HK-2 (cell line): ENCODE measurements around the gene BTD.

ENCODE experiments used
- DNase-seq: peaks from one replicate; pipeline ENCODE4 v3.0.0-alpha.2; 2018; ENCODE audit not compliant: unreplicated experiment

The BTD gene

GRCh38 chr3:15665510-15666150 is 64.1 kb downstream of the BTD start:
- no peak for DNase-seq

- DNase-seq: no peak
Measured at GRCh38 chr3:15666277-15666676, 64.7 kb downstream of the BTD start.

GRCh38 chr3:15667484-15667883 is 65.9 kb downstream of the BTD start:
- no peak for DNase-seq

- no peak for DNase-seq
Measured at GRCh38 chr3:15673536-15673935, 72.0 kb downstream of the BTD start.

- no peak for DNase-seq
Measured at GRCh38 chr3:15676259-15676658, 74.7 kb downstream of the BTD start.

GRCh38 chr3:15679306-15679705 is 77.8 kb downstream of the BTD start:
- no peak for DNase-seq

GRCh38 chr3:15681668-15682067 is 80.1 kb downstream of the BTD start:
- DNase-seq: no peak

- no peak for DNase-seq
Measured at GRCh38 chr3:15682561-15683185, 81.1 kb downstream of the BTD start.

GRCh38 chr3:15683253-15683652 is 81.7 kb downstream of the BTD start:
- DNase-seq: no peak

- no peak for DNase-seq
Measured at GRCh38 chr3:15685927-15686326, 84.4 kb downstream of the BTD start.

- no peak for DNase-seq
Measured at GRCh38 chr3:15690230-15690629, 88.7 kb downstream of the BTD start.

GRCh38 chr3:15690748-15691147 is 89.2 kb downstream of the BTD start:
- no peak for DNase-seq

GRCh38 chr3:15693355-15693754 is 91.8 kb downstream of the BTD start:
- DNase-seq: no peak

GRCh38 chr3:15694628-15695027 is 93.1 kb downstream of the BTD start:
- no peak for DNase-seq
